ENCODE results near the gene GABRG3.

The GABRG3 gene

DNA sequence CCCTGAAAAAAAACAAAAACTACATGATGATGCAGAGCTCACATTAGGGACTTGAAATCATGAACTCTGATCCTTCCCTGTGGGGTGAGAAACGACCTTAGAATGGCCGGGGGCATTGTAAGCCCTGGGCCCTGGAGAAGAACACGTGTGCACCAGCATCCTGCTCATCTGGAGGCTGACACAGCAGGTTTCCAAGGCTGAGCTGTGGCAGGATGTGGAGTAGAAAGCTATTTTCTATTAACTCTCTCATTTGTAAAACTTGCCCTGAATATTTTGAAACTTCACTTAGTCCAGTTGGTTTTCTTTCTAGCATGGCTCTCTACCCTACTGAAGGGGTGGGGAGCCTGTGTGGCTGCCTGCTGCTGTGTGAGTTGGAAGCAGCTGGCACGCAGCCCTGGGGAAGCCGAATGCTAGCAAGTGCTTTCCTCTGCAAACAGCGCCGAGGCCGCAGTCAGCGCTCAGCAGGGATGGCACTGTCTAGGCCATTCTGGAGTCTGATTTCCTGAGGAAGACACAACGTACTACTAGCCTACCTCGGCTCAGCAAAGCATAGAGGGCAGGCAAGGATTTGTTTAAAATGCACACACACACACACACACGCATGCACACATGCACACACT lies 58.0 kb downstream of the GABRG3 start:
- no peak for DNase-seq (ENCODE audit: low read depth in 1 of 2, low spot score in 1 of 2)

GRCh38 chr15:27036210-27036609 lies 65.2 kb downstream of the GABRG3 start:
- H3K4me3 ChIP-seq (replicated peaks; ENCODE audit: insufficient read depth, low read length), result no peak overlapping the region
- H3K27ac ChIP-seq (replicated peaks), result no peak overlapping the region
- H3K27me3 ChIP-seq (ENCODE audit: insufficient read depth, poor library complexity, severe bottlenecking), result no peaks in the 10 kb centered on the region
- no peak for DNase-seq (ENCODE audit: low read depth in 1 of 2, low spot score in 1 of 2)
- TF ChIP-seq GABPA (IDR thresholded peaks at IDR 0.05; ENCODE audit: low read depth) (no peak), SPI1 (IDR thresholded peaks at IDR 0.05; ENCODE audit: borderline replicate concordance, low read depth) (no peak), POLR2AphosphoS5 (IDR thresholded peaks at IDR 0.05; ENCODE audit: low read depth) (no peak), REST (IDR thresholded peaks at IDR 0.05; ENCODE audit: insufficient replicate concordance, low read depth) (no peak), CTCF (IDR thresholded peaks at IDR 0.05; ENCODE audit: insufficient read depth, low read length) (no peak)

More for the DNA sequence above, 58.0 kb downstream of the GABRG3 start:
- H3K4me3 ChIP-seq (replicated peaks; ENCODE audit: insufficient read depth, low read length), result no peak overlapping the region
- H3K27ac ChIP-seq (replicated peaks), result no peak overlapping the region
- H3K27me3 ChIP-seq (ENCODE audit: insufficient read depth, poor library complexity, severe bottlenecking), result no peaks in the 10 kb centered on the region
- TF ChIP-seq POLR2AphosphoS5 (IDR thresholded peaks at IDR 0.05; ENCODE audit: low read depth) (no peak), REST (IDR thresholded peaks at IDR 0.05; ENCODE audit: insufficient replicate concordance, low read depth) (no peak)

DNA sequence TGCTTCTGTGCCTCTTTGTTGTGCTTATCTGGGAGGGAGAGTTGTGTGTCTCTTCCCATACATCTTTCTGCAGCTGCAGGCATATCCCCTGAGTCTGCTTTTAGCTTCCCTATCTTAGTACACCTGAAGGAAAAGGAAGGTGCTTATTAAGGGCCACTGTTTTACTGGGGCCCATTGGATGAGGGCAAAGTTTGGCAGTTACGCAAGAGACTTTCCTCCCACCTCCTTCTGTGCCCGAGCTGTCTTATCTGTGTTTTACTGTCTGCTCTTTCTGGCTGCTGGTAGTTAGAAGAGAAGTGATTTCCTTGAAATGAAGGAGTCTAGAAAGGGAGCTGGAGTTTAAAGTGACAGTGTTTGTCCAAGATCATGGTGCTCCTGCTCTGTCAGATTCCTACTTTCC lies 66.5 kb downstream of the GABRG3 start:
- TF ChIP-seq POLR2AphosphoS5 (IDR thresholded peaks at IDR 0.05; ENCODE audit: low read depth), result no peak

DNA sequence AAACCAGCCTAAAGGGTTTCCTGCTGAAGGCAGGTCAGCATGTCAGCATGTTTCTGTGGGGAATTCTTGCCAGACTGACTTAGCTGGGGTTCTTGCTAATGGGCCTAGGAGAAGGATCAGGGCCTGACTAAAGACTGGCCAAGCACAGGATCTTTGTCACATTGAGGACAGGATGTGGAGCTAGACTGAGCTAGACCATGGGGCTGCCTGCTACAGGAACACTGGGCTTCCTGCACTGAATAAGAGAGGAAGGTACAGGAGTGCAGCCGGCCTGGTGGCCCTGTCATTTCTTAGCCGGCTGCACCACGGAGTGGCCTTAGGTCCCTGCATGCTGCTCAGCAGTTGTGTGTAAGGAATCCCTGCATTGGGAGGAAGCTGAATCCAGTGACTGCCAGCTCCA lies 68.2 kb downstream of the GABRG3 start:
- H3K27me3 ChIP-seq (ENCODE audit: insufficient read depth, poor library complexity, severe bottlenecking), result no peaks in the 10 kb centered on the region
- TF ChIP-seq SPI1 (IDR thresholded peaks at IDR 0.05; ENCODE audit: borderline replicate concordance, low read depth), result no peak
- TF ChIP-seq POLR2AphosphoS5 (IDR thresholded peaks at IDR 0.05; ENCODE audit: low read depth), result no peak
- no peak for TF ChIP-seq REST (IDR thresholded peaks at IDR 0.05; ENCODE audit: insufficient replicate concordance, low read depth)
- no peak for TF ChIP-seq CTCF (IDR thresholded peaks at IDR 0.05; ENCODE audit: insufficient read depth, low read length)
- TF ChIP-seq GABPA (IDR thresholded peaks at IDR 0.05; ENCODE audit: low read depth), result no peak
- H3K4me3 ChIP-seq (replicated peaks; ENCODE audit: insufficient read depth, low read length), result no peak overlapping the region
- no peak for DNase-seq (ENCODE audit: low read depth in 1 of 2, low spot score in 1 of 2)
- H3K27ac ChIP-seq (replicated peaks), result no peak overlapping the region

More for the DNA sequence above, 66.5 kb downstream of the GABRG3 start:
- Histone ChIP-seq H3K27ac (replicated peaks) (no peak overlapping the region), H3K27me3 (ENCODE audit: insufficient read depth, poor library complexity, severe bottlenecking) (no peaks in the 10 kb centered on the region), H3K4me3 (replicated peaks; ENCODE audit: insufficient read depth, low read length) (no peak overlapping the region)
- DNase-seq (ENCODE audit: low read depth in 1 of 2, low spot score in 1 of 2), result no peak

All from HL-60 (cell line).